Stimulated activated CD8-positive, alpha-beta memory T cell treated with anti-CD3 and anti-CD28 coated beads, Interleukin-12 subunit alpha, Interleukin-12 subunit beta, amount 100 ng/mL, for 1 hour (primary cell): Measurements from ENCODE around the gene FKRP.
"Not testable (repeated sequence)": the region's sequence is repeated elsewhere in the genome, so short reads cannot be mapped to it uniquely, and the experiment has no call there.

ENCODE experiments used
- DNase-seq: peaks from one replicate; pipeline ENCODE4 v3.0.0-alpha.2; 2020; ENCODE audit warnings: low read depth

The FKRP gene

DNA sequence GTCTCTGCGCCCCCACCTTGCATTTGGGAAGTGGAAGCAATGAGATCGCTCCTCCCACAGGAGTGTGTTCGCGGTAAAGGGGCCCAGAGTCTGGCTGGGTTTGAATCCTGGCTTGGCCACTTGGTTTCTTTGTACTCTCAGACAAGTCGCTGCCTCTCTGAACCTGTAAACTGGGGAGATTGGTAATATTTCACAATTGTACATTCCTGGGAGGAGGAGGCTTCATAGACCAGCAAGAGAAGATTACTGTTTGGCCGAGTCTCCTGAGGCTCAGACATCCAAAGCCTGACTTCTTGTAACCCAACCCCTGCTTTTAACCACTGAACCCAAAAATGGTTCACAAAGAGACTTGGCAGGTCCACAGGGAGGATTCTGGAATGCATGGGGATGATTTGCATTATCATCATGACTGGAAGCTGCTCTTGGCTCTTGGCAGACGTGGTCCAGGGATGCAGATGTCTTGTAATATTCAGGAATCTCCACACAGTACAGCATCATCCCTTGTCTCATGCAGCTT, 14.0 kb downstream of the FKRP start:
- no peak for DNase-seq

DNA sequence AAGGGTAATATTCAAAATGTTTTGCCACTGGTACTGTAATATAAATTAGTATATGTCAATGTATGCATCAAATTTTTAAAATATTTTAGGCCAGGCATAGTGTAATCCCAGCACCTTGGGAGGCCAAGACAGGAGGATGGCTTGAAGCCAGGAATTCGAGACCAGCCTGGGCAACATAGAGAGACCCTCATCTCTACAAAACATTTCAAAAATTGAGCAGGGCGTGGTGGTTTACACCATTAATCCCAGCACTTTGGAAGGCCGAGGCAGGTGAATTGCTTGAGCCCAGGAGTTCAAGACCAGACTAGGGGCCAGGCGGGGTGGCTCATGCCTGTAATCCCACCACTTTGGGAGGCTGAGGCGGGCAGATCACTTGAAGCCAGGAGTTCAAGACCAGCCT, 14.5 kb downstream of the FKRP start:
- no peak for DNase-seq

DNA sequence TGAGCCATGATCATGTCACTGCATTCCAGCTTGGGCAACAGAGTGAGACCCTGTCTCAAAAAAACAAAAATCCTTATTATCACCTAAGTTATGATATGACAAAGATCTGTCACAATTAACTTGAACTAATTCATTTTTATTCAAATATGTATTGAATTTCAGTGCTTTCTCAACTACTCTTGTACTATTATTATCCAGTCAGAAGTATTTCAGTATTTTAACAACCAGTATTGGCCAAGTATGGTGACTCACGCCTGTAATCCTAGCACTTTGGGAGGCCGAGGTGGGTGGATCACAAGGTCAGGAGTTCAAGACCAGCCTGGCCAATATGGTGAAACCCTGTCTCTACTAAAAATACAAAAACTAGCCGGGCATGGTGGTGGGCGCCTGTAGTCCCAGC, 15.0 kb downstream of the FKRP start:
- DNase-seq = not testable (repeated sequence)

DNA sequence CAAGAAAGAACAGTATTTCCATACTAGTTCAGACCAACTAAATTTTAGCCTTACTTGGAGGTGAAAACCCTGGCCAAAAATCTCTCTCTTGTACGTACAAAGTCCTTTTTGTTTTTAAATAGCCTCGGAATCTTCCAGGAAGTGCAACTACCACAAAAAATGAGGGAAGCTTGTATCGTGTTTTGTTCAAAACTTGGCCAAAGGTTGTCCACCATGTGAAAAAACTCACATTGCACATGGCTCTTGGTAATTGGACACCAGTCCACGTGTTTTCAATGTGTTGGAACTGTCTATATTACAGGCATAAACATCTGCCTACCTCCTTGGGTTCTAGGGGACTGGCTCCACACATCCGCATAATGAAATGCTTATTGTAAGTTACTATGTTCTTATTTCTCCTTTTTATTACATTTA, 15.6 kb downstream of the FKRP start:
- DNase-seq = no peak

DNA sequence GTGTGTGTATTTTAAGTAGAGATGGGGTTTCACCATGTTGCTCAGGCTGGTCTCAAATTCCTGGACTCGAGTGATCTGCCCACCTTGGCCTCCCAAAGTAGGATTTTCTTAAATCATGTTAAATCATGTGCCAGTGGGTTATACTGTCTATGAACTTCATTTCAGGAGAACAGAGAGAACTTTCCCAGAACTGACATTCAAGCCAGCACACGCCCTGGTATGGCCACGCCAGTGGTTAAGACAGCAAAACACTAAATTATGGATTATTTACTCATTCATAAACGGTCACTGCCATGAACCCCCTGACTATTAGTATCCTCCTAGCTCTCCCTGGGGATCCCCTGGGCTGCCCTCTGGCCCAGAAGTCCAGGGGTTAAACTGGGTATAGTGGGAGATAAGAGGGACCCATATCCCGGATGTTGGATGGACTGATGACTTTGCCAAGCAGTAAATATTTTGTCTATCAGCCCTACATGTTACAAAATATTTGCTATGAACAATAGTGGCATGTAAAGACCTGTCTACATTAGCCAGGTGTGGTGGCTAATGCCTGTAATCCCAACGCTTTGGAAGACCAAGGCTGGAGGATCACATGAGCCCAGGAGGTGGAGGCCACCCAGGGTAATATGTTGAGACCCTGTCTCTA, 16.5 kb downstream of the FKRP start:
- no peak for DNase-seq

DNA sequence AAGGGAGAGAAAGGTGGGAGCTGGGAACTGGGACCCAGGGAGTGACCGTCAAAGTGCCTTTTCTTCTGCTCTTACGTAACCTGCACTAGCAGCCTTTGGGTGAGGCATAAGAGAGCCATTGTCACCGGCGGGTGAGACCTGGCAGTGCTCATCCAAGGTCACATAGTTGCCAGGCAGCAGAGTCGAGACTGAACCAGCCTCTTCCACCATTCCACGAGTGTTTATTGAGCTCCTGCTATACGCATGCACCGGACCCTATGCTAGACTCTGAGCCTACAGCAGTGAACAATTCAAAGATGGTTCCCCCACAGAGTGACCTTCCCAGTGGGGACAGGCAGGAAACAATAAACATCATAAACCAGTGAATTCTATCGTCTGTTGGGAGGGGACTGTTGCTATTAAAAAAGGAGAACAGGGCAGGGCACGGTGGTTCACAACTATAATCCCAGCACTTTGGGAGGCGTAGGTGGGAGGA, 19.0 kb downstream of the FKRP start:
- DNase-seq = no peak

DNA sequence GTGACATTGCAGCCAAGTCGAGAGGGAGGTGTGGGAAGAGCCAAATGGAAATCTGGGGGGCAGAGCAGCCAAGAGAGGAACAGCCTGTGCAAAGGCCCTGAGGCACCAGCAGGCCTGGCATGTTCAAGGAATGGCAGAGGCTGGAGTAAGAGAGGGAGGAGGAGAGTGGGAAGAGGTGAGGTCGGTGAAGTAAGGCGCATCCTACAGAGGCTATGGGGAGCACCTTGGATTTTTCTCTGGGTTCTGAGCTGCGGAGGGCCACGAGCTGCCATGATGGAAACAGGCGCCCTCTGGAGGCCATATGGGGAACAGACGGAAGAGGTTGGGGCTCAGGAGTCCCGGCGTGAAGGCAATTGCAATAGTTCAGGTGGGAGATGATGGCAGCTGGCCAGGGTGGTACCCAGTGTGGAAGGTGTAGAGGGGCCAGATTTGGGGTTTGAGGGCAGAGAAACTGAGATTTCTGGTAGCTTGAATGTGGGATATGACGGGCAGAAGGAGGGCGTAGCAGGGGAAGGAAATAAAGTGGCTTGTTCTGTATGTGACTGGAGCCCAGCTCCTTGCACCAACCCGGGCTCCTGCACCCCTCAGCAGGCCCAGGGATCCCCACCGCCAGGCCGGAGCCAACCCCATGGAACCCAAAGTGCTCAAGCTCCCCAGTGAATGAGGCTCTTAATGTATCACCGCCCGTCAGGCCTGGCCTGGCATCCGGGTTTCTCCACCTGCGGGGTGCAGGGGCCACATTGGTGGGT, 20.9 kb downstream of the FKRP start:
- DNase-seq = no peak

DNA sequence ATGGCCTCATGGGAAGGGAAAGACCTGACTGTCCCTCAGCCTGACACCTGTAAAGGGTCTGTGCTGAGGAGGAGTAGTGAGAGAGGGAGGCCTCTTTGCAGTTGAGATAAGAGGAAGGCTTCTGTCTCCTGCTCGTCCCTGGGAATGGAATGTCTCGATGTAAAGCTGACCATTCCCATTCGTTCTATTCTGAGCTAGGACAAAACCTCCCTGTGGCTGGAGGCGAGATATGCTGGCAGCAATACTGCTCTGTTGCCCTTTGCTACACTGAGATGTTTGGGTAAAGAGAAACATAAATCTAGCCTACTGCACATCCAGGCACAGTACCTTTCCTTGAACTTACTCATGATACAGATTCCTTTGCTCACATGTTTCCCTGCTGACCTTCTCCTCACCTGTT, 22.9 kb downstream of the FKRP start:
- not testable (repeated sequence) for DNase-seq

DNA sequence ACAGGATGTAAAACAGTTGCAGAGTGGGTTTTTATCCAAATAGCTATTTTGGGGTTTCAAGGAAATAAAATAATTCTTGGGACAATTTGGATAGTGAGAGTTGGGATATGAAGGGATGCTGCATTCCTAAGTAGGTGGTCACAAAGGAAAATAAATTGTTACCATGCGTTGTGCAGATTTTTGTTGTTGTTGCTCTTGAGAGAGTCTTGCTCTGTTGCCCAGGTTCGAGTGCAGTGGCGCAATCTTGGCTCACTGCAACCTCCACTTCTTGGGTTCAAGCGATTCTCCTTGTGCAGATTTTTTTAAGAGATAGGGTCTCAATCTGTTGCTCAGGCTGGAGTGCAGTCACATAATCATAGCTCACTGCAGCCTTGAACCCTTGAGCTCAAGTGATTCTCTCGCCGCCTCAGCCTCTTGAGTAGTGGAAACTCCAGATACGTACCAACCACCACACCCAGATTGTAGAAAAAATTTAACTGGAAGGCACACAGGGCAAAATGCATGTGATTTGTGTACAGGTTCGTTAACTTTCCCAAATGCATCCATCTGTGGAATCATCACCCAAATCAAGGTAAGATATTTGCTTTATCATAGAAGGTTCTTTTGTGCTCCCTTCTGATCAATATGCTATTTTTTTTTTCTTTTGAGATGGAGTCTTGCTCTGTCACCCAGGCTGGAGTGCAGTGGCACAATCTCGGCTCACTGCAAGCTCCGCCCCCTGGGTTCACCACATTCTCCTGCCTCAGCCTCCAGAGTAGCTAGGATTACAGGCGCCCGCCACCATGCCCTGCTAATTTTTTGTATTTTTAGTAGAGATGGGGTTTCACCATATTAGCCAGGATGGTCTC, 26.5 kb downstream of the FKRP start:
- DNase-seq = no peak

DNA sequence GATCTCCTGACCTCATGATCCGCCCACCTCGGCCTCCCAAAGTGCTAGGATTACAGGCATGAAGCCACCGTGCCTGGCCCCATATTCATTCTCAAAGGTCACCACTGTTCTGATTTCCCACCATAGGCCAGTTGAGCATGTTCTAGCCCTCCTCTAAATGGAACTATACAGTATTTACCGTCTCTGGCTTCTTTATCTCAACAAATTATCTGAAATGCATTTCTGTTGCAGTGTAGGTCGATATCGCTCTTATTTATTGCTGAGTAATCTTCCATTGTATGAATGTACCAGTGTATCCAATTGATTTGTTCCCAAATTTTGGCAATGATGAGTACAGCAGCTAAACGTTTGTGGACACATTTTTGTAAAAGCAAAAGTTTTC, 27.2 kb downstream of the FKRP start:
- no peak for DNase-seq

DNA sequence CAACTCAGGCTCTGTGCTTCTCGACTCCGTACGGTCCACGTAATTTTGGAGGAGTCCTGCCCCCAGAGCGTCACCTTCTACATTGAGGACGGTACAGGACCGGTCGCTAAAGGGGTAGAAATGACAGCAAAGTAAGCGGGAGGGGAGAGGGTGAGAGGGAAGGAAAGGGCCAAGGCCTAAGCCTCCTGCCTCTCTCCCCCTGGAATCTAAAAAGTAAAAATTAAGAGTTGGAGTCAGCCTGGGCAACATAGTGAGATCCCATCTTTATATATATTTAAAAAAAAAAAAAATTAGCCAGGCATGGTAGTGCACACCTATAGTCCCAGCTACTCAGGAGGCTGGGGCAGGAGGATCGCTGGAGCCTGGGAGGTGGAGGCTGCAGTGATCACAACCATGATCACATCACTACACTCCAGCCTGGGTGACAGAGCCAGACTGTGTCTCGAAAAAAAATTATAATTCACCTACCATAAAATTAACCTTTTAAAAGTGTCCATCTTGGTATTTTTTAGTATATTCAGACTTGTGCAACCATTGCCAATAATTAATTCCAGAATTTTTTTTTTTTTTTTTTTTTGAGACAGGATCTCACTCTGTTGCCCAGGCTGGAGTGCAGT, 29.9 kb downstream of the FKRP start:
- DNase-seq = no peak

DNA sequence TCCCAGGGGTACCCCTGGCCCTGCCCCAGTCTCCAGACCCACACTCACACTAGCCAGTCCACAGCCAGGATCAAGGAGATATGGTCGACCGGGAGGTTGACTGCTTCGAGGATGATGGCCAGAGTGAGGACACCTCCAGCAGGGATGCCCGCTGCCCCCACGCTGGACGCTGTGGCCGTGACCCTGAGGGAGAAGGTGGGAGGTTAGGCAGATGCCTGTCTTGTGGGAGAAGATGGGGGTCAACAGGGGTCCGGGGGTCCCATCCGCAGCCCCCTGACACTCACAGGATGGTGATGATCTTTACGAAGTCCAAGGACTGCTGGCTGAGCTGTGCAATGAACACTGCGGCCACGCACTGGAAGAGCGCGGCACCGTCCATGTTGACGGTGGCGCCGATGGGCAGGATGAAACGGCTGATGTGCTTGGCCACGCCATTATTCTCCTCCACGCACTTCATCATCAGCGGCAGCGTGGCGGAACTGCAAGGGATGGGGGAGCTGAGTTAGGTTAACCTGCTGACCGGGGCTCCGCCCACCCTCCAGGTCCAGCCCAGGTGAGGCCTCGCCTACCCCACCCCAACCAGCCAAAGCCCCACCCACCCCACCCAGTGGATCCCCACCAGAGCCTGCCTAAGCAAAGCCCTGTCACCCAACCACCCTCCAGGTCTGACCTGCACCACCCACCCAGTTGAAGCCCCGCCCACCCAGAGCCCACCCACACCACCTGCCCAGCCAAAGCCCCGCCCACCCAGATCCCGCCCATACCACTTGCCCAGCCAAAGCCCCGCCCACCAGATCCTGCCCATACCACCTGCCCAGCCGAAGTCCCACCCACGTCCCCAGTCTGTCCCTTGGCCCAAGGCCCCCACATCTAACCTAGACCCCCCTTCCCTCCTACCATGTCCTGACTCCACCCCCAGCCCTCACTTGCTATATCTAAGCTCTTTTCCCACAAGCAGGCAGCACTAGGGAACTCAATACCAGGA, 31.4 kb downstream of the FKRP start:
- no peak for DNase-seq

DNA sequence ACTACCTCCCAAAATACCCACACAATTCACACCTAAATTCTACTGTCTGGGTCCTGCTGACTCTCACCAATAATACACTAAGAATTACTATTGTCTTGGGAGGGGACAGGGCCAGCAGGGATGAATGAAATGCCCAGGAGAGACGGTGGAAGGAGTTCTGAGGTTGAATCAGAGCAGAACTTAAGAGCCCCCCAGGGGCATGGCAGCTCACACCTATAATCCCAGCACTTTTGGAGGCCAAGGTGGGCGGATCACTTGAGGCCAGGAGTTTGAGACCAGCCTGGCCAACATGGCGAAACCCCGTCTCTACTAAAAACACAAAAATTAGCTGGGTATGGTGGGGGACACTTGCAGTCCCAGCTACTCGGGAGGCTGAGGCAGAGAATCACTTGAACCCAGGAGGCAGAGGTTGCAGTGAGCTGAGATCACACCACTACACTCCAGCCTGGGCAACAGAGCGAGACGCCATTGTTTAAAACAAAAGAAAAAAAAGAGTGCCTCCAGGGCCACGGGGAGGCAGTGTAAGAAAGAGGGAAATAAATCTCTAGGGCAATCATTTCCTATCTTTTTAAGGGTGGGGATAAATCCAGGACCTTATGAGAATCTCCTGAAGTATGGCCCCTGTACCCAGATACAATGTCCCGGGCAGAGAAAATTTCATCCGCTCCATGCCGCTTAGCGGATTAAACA, 32.2 kb downstream of the FKRP start:
- not testable (repeated sequence) for DNase-seq

DNA sequence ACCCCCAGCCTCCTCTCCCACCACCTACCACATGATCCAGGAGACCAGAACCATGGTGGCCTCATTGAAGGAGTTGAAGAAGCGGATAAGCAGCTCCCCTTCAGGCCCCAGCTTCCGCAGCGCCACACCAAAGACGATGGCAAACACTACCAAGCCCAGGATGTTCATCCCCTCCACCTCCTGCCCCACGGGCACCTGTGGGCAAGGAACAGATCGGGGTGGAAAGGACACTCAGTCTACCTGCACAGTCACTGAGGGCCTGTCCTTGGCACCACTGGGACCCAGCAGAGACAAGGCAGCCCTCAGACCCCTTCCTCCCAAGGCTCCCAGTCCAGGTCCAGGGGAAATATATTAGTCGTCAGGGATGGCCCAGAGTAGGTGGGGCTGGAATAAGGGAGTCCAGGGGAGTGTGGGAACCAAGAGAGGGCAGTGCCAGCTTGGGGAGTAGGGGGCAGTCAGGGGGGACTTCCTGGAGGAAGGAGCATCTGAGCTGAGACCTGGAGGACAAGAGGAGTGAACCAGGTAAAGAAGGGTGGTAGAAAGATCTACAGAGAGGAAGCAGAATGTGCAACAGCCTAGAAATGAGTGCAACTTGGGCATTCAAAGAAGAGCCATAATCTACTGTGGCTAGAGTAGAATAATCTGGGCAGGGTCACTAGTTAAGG, 36.6 kb downstream of the FKRP start:
- DNase-seq = no peak

DNA sequence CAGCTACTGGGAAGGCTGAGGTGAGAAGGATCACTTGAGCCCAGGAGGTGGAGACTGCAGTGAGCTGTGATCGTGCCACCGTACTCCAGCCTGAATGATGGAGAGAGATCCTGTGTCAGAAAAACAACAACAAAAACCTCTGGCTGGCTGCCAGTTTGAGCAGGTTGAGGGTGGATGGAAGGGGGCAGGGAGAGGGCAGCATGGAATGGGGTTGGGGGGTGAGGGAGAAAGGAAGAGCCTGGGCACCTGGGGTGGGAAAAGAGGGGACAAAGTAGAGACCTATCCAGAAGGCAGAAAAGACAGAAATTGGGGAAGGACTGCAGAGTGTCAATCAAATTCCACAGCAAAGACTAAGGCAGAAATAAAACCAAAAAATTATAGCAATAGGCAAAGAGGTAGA, 37.8 kb downstream of the FKRP start:
- DNase-seq = no peak

DNA sequence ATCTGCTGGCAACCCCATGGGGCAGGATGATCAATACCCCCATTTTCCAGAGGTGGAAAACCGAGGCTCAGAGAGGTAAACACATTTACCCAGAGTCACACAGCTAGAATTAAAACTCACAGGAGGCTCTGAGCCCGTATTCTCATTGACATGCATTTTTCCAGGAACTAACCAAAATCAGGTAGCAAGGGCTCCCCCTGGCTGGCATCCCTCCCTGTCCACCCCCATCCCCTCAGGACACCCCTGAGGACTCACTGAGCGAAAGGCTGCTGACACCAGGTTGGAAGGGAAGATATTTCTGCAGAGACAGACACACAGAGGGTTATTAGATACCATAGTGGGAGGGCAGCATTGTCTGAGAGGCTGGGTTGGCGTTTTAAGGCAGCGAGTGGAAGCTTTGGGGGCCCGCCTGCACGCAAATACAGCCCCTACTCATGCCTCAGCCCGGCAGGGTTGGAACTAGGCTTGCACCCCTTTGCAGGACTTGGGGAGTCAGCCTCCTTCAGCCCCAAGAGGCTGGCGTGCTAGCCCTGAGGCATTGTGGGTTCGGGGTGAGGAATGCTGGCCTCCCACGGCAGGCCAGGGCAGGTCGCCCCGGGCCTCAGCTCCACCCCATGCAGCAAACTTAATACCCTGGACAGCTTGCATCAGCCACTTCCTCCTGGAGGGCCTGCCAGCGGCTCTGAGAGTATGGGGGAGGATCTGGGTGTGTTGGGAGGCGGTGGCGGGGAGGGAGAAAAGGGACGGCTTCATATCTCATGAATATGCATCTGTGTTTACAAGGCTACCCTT, 38.6 kb downstream of the FKRP start:
- DNase-seq = no peak

DNA sequence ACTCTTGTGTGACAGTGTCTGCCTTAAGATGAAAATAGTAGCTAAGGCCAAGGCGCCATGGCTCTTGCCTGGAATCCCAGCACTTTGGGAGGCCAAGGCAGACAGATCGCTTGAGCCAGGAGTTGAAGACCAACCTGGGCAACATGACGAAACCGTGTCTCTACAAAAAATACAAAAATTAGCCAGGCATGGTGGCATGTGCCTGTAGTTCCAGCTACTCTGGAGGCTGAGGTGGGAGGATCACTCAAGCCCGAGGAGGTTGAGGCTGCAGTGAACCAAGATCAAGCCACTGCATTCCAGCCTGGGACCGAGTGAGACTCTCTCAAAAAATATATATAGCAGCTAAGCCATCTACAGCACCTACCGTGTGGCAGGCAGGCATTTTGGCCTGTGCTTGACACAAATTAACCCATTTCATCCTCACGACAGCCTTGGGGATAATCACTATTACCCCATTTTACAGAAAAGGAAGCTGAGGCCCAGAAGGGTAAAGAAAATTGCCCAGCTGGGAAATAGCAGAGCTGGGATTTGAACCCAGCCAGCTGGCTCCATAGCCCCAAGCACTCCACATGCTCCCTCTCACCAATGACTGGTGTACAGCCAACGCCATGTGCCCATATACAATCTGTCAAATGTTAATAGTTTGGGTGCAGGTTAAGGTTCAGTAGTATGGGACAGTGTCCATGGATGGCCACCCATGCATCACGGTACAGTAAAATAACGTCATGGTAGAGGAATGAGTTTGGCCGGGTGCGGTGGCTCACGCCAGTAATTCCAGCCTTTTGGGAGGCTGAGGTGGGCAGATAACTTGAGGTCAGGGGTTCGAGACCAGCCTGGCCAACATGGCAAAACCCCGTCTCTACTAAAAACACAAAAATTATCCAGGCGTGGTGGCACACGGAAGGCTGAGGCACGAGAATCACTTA, 39.5 kb downstream of the FKRP start:
- no peak for DNase-seq

DNA sequence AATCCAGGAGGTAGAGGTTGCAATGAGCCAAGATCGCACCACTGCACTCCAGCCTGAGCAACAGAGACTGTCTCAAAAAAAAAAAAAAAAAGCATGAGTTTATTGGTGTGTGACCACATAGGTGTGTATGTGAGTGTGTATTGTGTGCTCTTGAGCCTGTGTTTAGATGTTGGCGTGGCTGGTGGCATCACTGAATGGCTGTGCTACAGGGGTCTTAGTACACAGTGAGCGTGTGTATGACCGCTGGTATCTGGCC, 40.1 kb downstream of the FKRP start:
- DNase-seq = no peak
